Uterus (tissue), 4 donors: Measurements from ENCODE around the gene EVA1A. TPM values are rescaled to one million over a fixed set of nuclear protein-coding genes. Genes with fewer than 3 reads are reported as not detected.

ENCODE experiments used
- DNase-seq, 2 donors: peaks; one replicate each; pipeline ENCODE4 v3.0.0-alpha.2; 2019 to 2020
- H3K27ac ChIP-seq, 2 donors: fragments of 200-600 bp; sonication (generic); 1 replicate in 1 of 2; 2 replicates in 1 of 2; pipeline ENCODE4 v1.5.1; 2016 to 2018
- H3K27me3 ChIP-seq, 2 donors: fragments of 200-600 bp; sonication (generic); one replicate each; pipeline ENCODE4 v1.5.1; 2018 to 2019; ENCODE audit warnings: control low read depth in 1 of 2
- H3K36me3 ChIP-seq, 2 donors: fragments of 200-600 bp; sonication (generic); one replicate each; pipeline ENCODE4 v1.5.1; 2019; ENCODE audit warnings: control low read depth in 1 of 2
- H3K4me1 ChIP-seq, 2 donors: fragments of 200-600 bp; sonication (generic); one replicate each; pipeline ENCODE4 v1.5.1; 2018 to 2019; ENCODE audit warnings: control low read depth in 1 of 2
- H3K4me3 ChIP-seq, 2 donors: fragments of 200-600 bp; sonication (generic); 1 replicate in 1 of 2; 2 replicates in 1 of 2; pipeline ENCODE4 v1.5.1; 2018 to 2019; ENCODE audit warnings: mild to moderate bottlenecking in 1 of 2
- H3K9me3 ChIP-seq, 2 donors: fragments of 200-600 bp; sonication (generic); one replicate each; pipeline ENCODE4 v1.5.1; 2019; ENCODE audit warnings: control low read depth in 1 of 2
- POLR2A ChIP-seq, 2 donors: fragments of 450-650 bp; IDR thresholded peaks; one replicate each; pipeline ENCODE4 v1.6.1; 2016; ENCODE audit warnings: antibody characterized with exemption in 2 of 2, mild to moderate bottlenecking in 1 of 2, moderate library complexity in 1 of 2
- intact Hi-C: fragments of 100-400 bp; cut with DNase I; formaldehyde crosslinking; loops from one replicate; pipeline ENCODE4 v1.15.1; 2023; ENCODE audit warnings: low total_unique reads
- total RNA-seq, 4 donors: library from RNA; depleted of rRNA in 3 of 4; stranded (reverse); fragments of >200 nt in 3 of 4; gene quantifications; one replicate each; pipeline versions ENCODE4 v1.1.0 to v1.2.4, GENCODE V29; 2014 to 2023
- TF ChIP-seq, protein P1 (sequence below), 4 experiments: fragments of 200-600 bp in 2 of 4; fragments of 450-650 bp in 2 of 4; sonication (generic) in 2 of 4; IDR thresholded peaks; one replicate each; pipeline ENCODE4 v1.5.1; 2016 to 2019; ENCODE audit warnings: antibody characterized with exemption in 4 of 4, mild to moderate bottlenecking in 2 of 4, moderate library complexity in 1 of 4
- donor health status: DM: yes; HTN: yes; CAD: no.

EVA1A gene
- total RNA-seq, 4 donors from 2014 or later: 1.2 to 22.1 (median 2.3) TPM; not detected in 1

DNA sequence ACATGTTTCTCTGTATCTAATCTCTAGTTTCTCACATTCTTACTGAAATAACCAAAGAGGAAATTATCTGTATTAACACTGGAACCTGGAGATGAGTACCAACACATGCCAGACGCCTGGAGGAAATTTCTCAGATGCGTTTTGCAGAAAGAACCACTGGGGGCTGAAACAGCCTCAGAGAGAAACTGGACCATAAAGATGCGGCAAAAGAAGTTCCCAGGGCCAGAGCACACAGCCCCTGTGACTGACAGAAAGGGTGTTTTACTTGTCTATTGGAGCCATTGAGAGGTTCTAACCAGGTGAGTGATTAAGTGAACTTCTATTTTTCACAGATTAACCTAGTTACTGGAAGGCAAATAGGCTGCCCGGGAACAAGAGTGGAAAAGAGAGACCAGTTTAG lies 103.9 kb downstream of the EVA1A start:
- no peak overlapping the region for H3K27ac ChIP-seq
- no peaks in the 10 kb centered on the region for H3K36me3 ChIP-seq
- no peaks in the 10 kb centered on the region for H3K27me3 ChIP-seq
- intact Hi-C loops: no loop called here
- no peak for DNase-seq
- no peak for TF ChIP-seq POLR2A (IDR thresholded peaks at IDR 0.05)
- TF ChIP-seq, protein P1, sequence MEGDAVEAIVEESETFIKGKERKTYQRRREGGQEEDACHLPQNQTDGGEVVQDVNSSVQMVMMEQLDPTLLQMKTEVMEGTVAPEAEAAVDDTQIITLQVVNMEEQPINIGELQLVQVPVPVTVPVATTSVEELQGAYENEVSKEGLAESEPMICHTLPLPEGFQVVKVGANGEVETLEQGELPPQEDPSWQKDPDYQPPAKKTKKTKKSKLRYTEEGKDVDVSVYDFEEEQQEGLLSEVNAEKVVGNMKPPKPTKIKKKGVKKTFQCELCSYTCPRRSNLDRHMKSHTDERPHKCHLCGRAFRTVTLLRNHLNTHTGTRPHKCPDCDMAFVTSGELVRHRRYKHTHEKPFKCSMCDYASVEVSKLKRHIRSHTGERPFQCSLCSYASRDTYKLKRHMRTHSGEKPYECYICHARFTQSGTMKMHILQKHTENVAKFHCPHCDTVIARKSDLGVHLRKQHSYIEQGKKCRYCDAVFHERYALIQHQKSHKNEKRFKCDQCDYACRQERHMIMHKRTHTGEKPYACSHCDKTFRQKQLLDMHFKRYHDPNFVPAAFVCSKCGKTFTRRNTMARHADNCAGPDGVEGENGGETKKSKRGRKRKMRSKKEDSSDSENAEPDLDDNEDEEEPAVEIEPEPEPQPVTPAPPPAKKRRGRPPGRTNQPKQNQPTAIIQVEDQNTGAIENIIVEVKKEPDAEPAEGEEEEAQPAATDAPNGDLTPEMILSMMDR (IDR thresholded peaks at IDR 0.05): no peak
- H3K4me3 ChIP-seq: no peak overlapping the region
- H3K9me3 ChIP-seq: no peaks in the 10 kb centered on the region
- no peaks in the 10 kb centered on the region for H3K4me1 ChIP-seq

DNA sequence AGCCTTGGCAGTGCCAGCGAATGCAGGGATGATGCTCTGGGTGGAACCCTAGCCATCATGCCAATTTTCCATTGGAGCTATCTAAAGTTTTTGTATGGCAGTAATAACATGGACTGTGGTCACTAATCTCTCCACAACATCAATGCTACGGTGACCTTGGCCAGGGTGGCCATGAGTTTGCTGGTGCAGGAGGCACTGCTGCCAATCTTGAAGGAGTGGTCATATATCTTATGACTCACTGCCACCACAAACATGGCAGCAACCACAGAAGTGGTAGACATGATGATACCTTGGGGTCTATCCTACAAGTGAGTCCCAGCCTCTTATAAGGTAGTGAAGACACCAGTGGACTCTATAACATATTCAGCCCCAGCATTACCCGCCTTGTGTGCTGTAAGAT lies 104.6 kb downstream of the EVA1A start:
- Histone ChIP-seq H3K27me3 (no peaks in the 10 kb centered on the region), H3K36me3 (no peaks in the 10 kb centered on the region), H3K9me3 (no peaks in the 10 kb centered on the region), H3K4me1 (no peaks in the 10 kb centered on the region), H3K27ac (no peak overlapping the region), H3K4me3 (no peak overlapping the region)
- TF ChIP-seq, protein P1 (IDR thresholded peaks at IDR 0.05): no peak
- TF ChIP-seq POLR2A (IDR thresholded peaks at IDR 0.05): no peak
- intact Hi-C loops: no loop called here
- no peak for DNase-seq

DNA sequence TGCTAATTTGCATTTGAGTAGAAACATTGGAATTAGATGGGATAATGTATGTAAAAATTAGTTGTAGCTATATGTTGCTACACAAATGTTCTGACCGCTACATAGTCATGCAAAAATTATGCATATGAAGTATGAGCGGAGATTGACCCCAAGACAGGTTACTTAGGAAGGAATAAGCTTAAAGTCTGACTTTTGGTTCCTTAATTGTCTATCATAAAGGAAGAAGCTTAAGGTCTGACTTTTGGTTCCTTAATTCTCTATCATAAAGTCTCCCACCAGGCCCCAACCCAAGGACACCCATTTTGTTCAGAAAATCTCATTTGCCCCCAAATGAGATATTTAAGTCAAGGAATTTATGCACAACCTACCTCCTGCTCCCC lies 106.5 kb downstream of the EVA1A start:
- H3K4me3 ChIP-seq: no peak overlapping the region
- DNase-seq: no peak
- intact Hi-C loops: no loop called here
- no peaks in the 10 kb centered on the region for H3K9me3 ChIP-seq
- H3K4me1 ChIP-seq: no peaks in the 10 kb centered on the region
- TF ChIP-seq, protein P1 (IDR thresholded peaks at IDR 0.05): no peak
- TF ChIP-seq POLR2A (IDR thresholded peaks at IDR 0.05): no peak
- no peaks in the 10 kb centered on the region for H3K36me3 ChIP-seq
- H3K27ac ChIP-seq: no peak overlapping the region
- H3K27me3 ChIP-seq: no peaks in the 10 kb centered on the region

DNA sequence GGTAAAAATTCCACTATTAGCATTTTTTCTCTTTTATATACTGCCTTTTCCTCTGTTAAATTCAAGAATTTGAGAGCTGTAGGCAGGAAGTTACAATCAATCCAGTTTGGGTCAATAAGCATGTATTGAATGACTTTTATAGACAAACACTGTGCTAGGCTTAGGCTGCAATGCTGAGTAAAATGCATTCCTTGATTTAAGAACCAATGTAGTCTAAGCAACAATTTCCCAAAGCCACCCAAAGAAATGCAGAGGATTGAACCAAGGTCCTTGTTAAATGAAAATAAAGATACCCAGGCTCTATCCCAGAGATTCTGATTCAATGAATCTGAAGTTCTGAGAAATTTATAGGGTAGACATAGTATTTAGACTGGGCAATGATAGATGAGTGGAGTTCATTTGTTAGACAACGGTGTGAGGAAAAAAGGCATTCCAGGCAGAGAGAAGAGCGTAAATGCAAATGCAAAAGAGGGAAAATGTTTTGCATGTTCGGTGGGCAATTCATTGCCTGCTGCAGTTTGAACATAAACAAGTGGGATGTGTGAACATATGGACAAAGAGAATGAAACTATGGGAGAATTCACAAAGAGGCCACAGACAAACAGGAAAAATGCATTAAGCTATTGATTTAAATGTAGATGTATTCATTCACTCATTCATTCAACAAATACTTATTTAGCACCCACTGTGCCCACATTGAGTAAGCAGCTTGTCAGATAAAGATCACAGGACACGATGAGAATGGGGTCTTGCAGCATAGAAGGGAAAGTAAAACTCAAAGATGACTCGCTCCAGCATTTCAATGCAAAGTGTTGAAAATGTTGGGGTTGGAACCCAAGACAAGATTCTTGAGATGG lies 107.1 kb downstream of the EVA1A start:
- DNase-seq: no peak
- intact Hi-C loops: no loop called here
- no peaks in the 10 kb centered on the region for H3K9me3 ChIP-seq
- H3K4me3 ChIP-seq: no peak overlapping the region
- H3K27ac ChIP-seq: no peak overlapping the region
- TF ChIP-seq, protein P1 (IDR thresholded peaks at IDR 0.05): no peak
- TF ChIP-seq POLR2A (IDR thresholded peaks at IDR 0.05): no peak
- H3K36me3 ChIP-seq: no peaks in the 10 kb centered on the region
- H3K27me3 ChIP-seq: no peaks in the 10 kb centered on the region
- H3K4me1 ChIP-seq: no peaks in the 10 kb centered on the region

DNA sequence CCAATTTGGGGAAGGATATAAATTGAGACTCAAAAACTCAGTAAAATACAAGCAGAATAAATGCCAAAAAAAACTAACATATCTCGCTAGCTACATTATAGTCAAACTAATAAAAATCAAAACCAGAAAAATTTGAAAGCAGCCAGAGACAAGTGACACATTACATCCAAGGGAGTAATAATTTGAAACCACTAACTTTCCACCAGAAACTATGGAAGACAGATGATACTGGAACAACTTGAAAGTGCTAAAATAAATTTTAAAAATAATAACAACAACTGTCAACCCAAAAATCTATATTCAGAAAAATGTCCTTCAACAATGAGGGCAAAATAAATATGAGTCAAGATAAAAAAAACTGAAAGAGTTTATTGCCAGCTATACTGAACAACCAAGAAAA lies 110.7 kb downstream of the EVA1A start:
- Histone ChIP-seq H3K9me3 (no peaks in the 10 kb centered on the region), H3K4me1 (no peaks in the 10 kb centered on the region), H3K27ac (no peak overlapping the region), H3K36me3 (no peaks in the 10 kb centered on the region), H3K27me3 (no peaks in the 10 kb centered on the region), H3K4me3 (no peak overlapping the region)
- intact Hi-C loops: no loop called here
- DNase-seq: no peak
- TF ChIP-seq, protein P1 (IDR thresholded peaks at IDR 0.05): no peak
- TF ChIP-seq POLR2A (IDR thresholded peaks at IDR 0.05): no peak
